Stimulated activated naive CD4-positive, alpha-beta T cell (primary cell): Measurements from ENCODE around the gene USP35.
"Not testable (repeated sequence)": the region's sequence is repeated elsewhere in the genome, so short reads cannot be mapped to it uniquely, and the experiment has no call there.

Experiments
- DNase-seq, 6 experiments: peaks; one replicate each; lab custom pipeline; 2025; lab: John Stamatoyannopoulos, UW

Gene USP35

DNA sequence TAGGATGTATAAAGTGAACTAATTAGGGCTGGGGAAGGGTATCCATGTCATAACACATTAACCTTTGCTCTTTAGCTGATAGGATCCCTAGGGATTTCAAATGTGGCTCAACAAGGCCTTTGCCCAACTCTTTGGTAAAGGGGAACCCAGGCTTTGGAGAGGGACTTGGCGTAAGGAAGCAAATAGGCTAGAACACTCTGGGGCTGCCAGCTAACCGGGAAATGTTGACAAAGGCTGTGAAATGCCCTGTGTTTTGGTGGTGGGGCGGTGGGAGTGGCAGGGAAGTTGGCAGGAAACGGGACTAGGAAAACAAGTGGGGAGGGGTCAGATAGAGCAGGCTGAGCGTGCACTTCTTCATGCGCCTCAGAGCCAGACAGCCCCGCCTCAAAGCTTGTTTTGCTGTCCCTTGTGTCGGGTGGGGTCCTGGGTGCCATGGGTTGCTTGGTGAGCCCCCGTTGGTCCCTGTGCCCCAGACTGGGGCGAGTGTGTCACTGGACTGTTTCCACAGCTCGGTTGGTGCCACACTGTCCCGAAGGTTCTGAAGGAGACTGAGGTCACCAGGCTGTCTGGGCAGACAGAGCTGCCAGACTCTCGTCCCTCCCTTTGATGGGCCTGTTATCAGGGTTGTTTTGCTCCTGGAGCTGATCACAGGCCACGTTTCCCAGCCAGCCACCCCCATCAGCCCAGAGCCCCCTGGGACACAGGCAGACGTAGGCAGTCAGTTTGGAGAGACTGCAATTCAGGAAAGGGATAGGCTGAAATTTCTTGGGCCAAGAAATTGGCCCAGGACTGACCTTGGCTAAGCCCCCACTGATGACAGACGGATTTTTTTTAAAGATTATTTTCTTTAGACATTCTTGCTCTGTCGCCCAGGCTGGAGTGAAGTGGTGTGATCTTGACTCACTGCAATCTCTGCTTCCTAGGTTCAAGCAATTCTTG, 19.9 kb upstream of the USP35 start:
- no peak for DNase-seq

DNA sequence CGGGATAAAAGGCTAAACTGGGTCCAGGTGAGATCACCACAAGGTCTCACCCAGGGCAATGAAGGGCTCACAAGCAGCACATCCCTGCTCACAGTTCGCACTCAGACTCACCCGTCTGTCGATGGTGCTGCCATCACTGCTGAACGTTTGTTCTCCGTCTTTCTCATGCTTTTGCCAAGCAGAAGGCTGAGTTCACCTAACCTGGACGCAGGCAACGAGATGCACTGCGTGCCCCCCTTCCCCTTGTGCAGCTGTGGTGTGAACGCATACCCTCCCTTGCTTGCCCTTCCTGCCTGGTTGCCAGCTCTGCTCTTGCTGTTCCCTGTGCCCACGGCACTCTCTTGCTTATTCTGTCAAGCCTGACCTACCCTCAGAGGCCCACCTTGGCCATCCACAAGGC, 18.3 kb upstream of the USP35 start:
- DNase-seq, result no peak

DNA sequence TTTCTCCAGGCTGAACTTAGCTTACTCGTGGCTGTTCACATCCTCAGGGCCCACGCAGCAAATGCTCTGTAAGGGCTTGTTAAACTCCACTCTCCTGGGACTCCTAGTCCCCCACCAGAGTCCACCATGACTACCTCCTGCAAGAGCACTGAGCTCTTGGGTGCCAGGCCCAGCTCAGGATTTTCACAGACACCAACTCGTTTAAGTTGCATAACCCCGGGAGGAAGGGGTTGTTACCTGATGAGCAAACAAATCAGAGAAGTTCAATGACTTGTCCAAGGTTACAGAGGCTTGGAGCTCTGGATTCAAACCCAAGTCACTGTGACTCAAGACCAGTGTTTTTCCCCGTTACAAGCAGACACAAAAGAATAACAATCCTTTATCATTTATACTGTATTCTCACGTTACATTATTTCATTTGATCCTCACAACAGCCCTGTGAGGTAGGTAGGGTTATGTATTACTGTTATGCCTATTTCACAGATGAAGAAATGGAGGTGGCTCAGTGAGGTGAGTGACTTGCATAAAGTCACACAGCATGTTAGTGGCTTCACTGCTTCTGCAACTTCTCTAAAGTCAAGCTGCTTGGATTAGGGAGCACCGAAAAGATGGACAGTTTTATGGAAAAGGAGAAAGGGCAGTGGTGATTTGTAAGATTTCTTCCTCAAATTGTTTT, 17.7 kb upstream of the USP35 start:
- DNase-seq, result no peak

DNA sequence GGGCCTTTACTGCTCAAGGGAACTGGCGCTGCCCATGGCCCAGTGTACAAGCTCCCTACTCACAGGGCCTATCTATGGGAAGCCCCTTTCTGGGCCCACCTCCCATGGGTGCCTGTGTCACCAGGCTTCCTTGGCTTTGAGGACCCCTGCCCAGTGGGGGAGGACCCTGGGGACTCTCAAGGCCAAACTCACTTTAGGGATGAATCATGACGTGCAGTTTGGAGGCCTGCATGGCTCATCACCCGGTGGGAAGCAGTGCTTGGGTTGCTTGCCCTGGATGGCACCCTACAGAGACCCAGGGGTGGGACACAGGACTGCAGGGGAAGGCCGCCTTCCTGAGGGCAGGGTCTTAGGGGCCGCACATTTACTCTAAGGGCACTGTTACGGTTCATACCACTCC, 16.8 kb upstream of the USP35 start:
- DNase-seq, result no peak

DNA sequence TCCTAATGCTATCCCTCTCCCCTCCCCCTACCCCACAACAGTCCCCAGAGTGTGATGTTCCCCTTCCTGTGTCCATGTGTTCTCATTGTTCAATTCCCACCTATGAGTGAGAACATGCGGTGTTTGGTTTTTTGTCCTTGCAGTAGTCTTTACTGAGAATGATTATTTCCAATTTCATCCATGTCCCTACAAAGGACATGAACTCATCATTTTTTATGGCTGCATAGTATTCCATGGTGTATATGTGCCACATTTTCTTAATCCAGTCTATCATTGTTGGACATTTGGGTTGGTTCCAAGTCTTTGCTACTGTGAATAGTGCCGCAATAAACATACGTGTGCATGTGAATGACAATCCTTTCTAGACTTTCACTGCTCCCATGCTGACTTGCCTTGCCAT, 12.9 kb upstream of the USP35 start:
- not testable (repeated sequence) for DNase-seq

DNA sequence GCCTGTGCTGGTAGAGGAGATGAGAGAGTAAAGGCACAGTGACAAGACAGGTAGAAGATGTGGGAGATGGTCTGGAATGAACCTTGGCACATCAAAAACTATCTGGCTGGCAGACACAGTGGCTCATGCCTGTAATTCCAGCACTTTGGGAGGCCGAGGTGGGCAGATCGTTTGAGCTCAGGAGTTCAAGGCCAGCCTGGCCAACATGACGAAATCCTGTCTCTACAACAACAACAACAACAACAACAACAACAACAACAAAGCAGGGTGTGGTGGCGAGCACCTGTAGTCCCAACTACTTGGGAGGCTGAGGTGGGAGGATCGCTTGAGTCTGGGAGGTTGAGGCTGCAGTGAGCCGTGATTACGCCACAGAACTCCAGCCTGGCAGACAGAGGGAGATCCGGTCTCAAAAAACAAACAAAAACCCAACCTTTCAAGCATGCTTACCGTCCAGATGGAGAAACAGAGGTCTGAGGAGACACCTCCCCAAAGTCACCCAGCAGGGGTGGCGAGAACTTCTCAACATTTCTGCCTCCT, 12.0 kb upstream of the USP35 start:
- no peak for DNase-seq

DNA sequence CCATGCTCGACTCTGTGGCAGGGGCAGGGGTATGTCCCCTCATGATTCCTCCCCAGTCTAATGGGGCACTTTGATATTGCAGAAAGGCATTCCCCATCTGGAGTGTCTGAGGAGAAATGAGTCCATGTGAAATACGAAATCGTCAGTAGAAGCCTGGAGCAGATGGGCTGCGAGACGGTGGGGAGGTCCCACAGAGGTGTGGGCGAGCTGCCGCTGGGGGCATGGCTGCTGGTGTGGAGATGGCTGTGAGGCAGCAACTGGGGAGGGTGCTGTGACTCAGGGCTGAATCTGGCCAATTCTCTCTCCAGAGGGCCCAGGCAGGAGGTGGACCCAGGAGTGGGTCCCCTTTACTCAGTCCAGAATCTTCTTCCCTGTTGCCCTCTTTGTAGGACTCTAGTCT, 11.5 kb upstream of the USP35 start:
- DNase-seq, result no peak

DNA sequence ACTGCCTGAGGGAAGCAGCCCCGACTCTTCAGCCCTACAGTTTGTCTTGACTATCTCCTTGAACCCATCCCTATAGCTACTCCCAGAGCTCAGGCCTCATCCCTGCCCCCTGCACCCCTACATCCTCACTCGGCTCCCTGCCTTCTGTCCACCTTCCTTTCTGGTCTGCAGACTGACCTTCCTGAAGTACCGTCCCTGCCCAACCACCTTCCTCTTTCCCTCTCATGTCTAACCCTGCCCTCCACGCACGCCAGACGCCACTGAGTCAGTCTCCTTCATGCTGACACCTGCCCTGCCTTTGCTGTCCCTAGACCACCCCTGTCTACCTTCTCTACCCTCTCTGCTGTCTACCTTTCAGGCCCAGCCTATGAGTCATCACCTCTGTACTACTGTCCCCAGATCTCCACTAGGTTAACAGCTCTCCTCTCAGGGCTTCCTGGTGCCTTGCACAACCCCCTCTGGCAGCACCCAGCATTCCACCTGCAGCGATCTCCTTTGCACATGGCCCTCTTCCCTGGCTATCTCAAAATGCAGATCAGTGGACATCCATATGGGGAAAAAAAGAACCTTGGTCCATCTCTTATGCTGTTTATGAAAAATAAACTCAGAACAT, 9.2 kb upstream of the USP35 start:
- no peak for DNase-seq

DNA sequence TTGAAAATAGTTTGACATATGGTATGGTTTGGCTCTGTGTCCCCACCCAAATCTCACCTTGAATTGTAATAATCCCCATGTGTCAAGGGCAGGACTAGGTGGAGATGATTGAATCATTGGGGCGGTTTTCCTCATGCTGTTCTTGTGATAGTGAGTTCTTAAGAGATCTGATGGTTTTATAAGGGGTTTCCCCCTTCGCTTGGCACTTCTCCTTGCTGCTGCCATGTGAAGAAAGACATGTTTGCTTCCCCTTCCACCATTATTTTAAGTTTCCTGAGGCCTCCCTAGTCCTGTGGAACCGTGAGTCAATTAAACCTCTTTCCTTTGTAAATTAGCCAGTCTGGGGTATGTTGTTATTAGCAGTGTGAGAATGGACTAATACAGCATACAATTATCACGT, 8.0 kb upstream of the USP35 start:
- no peak for DNase-seq

DNA sequence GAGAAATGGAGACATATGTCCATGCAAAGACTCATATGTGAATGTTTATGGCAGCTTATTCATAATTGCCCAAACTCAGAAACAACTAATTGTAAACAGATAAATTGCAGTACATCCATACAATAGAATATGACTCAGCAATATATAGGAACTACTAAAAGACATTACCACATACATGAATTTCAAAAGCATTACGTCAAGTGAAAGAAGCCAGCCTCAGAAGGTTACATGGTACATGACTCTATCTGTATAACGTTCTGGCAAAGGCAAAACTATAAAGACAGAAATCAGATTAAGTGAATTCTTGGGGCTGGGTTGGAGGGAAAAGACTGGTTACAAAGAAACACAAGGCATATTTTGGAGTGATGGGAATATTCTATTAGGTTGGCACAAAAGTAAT, 7.5 kb upstream of the USP35 start:
- DNase-seq, result no peak

DNA sequence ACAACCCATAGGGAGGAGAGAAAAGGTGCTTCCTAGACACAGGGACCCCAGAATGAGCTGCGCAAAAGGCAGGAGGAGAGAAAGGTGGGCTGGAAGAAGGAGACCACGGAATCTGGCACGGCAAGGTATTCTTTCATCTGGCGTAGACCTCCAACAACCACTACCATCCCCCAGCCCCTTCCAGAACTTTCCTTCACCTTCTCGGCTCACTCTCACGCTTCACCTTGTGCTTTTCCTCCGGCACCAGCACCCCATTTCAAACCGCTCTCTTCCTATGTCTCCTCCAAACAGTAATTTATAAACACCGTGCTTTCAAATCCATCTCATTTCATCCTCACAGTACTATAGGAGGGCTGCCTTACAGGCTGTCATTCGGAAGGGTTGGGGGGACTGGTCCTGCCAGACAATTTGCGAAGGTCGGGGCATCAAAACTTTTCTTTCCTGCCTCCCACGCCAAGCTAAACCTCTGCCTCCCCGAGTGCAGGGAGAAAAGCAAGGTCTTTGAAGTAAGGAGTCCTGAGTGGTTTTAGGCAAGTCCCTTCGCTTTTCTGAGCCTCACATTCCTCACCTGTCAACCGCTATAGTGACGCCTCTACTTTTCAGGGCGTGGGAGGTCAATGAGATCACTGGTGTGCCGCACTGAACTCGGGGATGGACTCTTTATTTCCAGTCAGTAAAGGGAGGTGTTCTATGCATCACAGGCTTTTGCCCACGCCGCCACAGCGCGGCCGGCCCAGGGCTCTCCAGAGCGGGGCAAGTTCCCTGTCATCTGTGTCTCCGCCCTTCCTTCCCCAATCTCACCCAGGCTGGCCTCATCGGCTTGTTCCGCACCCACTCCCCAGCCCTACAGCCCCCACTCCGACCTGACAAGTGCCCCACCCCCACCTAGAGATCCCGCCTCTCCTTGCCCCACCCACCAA, 1.1 kb upstream of the USP35 start:
- peak; percentile 65 to 82 (median 68) for DNase-seq

DNA sequence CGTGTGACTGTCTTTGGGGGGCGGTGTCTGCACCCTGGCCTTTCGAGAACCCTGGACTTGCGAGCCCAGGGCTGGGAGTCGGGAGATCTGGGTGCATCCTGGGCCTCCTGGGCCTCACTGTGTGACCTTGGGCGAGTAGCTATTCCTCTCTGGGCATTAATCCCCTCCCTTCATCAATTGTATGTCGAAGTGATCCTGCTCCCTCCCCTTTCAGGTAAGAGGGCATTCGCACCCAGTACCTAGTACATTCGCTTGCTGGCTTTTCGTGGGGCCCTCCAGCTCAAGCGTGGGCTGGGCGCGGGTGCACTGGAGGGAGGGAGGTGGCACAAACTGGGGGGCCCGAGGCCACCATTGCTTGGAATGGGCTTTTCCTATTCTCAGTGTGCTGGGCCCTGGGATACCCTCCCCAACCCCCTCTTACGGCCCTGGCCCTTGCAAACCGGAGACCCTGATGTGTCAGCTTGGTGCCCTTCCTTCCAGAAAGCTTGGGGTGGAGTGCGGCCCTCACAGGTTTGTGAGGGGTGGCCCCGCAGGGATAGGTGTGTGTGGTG, 530 bp downstream of the USP35 start:
- no peak for DNase-seq

DNA sequence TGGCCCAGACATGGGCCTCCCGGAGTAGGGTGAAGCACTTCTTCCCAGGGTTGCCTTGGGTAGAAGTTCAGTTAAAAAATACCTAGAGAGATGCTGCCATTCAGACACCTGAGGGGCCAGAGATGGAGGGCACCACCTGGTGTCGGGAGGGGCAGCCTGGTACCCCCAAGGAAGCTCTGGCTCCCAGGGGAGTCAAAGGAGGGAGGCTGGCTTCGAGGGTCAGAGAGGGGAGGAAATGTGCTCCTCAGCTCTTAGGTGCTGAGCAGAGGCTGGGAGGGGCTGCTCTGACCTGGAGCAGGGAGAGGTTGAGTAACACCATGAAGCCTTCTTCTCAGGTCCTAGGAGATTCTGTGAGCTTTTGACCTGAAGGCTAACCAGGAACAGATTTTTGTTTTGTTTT, 1.1 kb downstream of the USP35 start:
- no peak for DNase-seq

DNA sequence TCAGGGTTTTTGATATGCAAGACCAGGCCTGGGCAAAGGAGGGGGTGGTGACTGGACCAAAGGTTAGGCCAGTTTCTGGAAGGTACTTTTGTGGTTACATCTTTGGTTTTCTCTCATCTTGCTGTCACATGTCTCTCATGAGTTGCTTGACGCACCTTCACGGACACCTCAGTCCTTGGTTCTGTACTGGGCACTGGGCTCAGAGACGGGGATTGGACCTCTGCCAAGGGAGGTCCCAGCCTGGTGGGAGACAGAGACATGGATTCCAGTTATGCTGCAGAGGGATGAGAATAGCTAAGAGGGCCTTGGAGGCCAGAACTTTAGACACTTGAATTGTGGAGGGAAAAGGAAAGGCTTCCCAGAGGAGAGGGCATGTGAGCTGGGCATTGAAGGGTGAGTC, 1.7 kb downstream of the USP35 start:
- no peak for DNase-seq

DNA sequence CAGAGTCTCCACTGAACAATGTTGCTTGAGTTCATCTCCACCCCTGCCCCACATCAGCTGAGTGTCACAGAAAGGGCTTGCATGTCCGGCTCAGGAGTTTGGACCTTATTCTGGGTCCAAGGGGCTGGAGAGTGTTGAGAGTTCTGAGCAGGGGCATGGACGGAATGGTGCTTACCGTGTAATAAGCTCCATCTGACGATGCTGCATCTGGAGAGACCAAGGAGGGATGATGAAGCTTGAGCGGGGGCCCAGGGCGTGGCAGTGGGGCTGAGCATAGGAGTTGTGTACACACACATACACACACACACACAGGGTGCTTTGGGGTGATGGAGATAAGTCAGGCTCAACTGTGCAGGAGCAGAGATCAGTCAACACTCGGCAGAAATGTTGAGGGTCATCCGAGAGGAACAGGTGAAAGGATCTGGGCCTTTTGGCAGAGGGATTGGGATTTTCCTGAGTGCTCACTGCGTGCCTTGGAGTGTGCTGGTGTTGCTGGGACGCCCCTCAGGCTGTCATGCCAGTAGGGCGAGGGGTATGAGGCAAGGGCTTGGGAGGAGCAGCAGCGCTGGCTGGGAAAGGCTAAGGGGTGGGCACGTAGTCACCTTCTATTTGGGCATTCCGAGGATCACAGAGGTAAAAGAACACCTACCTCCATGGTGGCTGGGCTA, 2.3 kb downstream of the USP35 start:
- DNase-seq, result no peak

DNA sequence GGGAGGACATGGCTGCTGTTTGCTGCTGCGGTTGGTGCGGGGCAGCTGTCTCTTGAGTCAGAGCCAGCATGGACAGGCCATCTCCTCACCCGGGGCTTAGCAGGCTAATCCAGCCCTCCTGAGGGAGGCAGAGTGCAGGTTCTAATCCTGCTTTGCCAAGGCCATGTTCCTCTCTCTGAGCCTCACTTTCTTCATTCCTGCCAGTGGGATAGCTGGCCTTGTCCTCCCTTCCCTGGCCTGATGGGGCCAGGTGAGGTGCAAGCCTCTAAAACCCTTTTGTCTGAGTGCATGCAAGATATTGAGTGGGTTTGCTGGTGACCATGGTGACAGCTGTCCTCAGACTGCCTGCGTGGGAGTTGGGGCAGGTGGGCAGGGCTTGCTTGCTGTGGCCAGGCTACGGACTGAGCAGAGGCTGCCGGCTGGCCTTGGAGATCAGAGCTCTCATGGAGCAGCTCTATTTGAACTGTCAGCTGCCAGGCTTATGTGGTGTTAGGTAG, 3.6 kb downstream of the USP35 start:
- DNase-seq, result no peak

DNA sequence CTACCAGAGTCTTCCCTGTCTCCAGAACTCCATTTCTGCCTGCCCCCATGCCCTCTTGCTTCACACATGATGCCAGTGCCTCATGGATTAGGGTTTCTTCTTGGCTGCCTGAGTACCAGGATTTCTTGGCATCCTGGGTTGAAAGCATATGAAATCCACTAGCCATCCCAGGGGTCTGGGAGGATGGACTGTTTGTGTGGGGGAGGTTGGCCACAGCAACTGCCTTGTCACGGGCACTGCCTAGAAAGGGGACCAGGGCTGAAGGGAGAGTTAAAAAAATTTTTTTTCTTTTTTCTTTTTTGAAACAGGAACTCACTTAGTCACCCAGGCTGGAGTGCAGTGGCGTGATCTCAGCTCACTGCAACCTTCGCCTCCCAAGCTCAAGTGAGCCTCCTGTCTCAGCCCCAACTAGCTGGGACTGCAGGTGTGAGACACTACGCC, 4.2 kb downstream of the USP35 start:
- DNase-seq, result peak in 1 of 6 experiments; percentile 5

DNA sequence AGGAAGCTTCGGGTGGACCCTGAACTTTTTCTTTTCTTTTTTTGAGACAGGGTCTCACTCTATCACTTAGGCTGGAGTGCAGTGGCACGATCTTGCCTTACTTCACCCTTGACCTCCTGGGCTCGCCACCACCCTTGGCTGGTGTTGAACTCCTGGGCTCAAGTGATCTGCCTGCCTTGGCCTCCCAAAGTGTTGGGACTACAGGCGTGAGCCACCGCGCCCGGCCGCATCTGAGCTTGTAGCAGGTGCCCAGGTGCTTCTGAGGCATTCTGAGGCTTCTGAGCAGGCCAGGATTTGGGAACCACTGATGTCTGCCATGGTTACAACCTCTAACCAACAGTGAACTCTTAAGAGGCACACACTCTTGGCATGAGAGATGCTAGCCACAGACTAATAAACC, 5.1 kb downstream of the USP35 start:
- no peak for DNase-seq

DNA sequence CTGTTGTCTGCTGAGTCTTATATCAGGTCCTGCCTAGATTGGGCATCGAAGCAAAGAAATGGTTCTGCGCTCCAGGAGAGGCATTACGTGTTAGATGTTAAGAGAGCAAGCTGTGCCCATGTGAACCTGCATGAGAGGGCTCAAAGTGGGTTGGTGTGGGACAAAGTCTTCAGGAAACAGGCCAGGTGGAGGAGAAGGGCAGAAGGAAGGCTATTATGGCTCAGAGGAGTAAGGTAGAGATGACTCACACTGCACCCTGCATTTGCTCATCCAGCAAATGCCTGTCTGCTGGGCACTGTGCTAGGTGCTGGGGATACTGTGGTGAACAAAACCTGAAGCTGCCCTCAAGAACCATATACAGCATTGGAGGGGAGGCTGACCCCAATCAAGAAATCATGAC, 5.8 kb downstream of the USP35 start:
- no peak for DNase-seq

DNA sequence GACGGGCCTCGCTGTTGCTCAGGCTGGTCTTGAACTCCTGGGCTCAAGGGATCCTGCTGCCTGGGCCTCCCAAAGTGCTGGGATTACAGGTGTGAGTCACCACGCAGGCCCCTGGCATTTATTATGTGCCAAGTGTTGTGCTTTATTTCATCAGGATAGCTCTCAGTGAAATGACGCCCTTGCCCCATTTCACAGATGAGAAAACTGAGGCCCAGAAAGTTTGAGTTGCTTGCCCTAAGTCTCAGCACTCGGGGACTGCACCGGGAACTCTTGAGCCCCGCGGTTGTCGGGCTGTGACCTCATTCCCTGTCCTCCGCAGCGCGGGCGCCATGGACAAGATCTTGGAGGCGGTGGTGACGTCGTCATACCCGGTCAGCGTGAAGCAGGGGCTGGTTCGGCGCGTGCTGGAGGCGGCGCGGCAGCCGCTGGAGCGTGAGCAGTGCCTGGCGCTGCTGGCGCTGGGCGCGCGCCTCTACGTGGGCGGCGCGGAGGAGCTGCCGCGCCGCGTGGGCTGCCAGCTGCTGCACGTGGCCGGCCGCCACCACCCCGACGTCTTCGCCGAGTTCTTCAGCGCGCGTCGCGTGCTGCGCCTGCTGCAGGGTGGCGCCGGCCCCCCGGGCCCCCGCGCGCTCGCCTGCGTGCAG, 7.3 kb downstream of the USP35 start:
- no peak for DNase-seq
